ENCODE data around the gene ACTR3C. TPM values are rescaled to one million over a fixed set of nuclear protein-coding genes. Genes with fewer than 3 reads are reported as not detected.

ACTR3C gene
- total and polyA plus RNA-seq, 10 of the 15 experiments (the other 5 are each of a cell fraction or from before 2014, with no cell fraction given), result 2.0 to 10.2 (median 6.3) TPM

DNA sequence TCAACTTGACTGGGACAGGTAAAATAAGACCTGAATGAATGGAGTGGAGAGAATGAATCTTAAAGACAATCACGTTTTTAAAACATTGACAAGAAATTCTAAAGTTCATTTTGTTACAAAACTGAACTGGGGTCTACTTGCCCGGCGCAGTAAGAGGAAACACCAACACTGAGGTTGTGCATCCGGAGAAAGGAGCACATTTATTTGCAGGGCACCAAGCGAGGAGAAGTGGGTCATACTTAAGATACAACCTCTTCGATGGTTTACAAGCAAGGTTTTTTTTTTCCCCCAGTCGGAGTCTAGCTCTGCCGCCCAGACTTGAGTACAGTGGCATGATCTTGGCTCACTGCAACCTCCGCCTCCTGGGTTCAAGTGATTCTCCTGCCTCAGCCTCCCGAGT is 41.8 kb upstream of the ACTR3C start:
- no peak overlapping the region for H3K9ac ChIP-seq (ENCODE audit: control insufficient read depth, insufficient read depth, low read length)
- no peak overlapping the region for H2AFZ ChIP-seq (ENCODE audit: control insufficient read depth, low read depth, low read length)
- H3K27ac ChIP-seq (ENCODE audit: control insufficient read depth, insufficient read depth), result no peak overlapping the region
- BruUV-seq (replicated peaks), result no TSS peak
- no peaks in the 10 kb centered on the region for H4K20me1 ChIP-seq (ENCODE audit: control insufficient read depth, insufficient read depth)
- H3K4me2 ChIP-seq (ENCODE audit: control insufficient read depth, insufficient read depth), result no peak overlapping the region
- no peaks in the 10 kb centered on the region for H3K9me3 ChIP-seq (replicated peaks; ENCODE audit: control insufficient read depth, insufficient read depth, low read length)
- DNase-seq (ENCODE audit: low read depth, low spot score) (no peak), FAIRE-seq (no peak), ATAC-seq (no peak)
- SMC1A ChIA-PET (ENCODE audit: uncharacterized antibody, unreplicated experiment), result interaction anchor here (0.9 to 5.6 kb wide), 6 partner anchors 8 to 41 kb away, joined by 3 to 41 read pairs (median 11); a partner anchor contains a TSS
- WGBS (ENCODE audit: insufficient coverage, insufficient replicate concordance, low lambda C conversion rate, missing lambda C conversion rate), result 94% methylated on average over 10 of the region's 10 CpGs
- intact Hi-C loops (cut with micrococcal nuclease; ENCODE audit: unreplicated experiment) (no loop called here), in situ Hi-C loops (cut with MboI) (no loop called here)
- H3K79me2 ChIP-seq (ENCODE audit: control insufficient read depth, insufficient read depth, low read length), result peaks cover 26% of the 10 kb centered on the region
- CTCF ChIA-PET, result interaction anchor here (1.4 to 7.7 kb wide), 6 partner anchors 8 to 68 kb away, joined by 5 to 70 read pairs (median 9); a partner anchor contains a TSS
- POLR2A ChIA-PET, result interaction anchor here (1.2 to 2.8 kb wide), 3 partner anchors 10 to 42 kb away, joined by 5 to 36 read pairs (median 11); no protein-coding TSS in a partner anchor
- H3K36me3 ChIP-seq (ENCODE audit: control insufficient read depth in 2 of 2, insufficient read depth in 2 of 2, low read length in 1 of 2), result peaks cover 0 to 6% of the 10 kb centered on the region in 2 experiments; a peak in 3 of 4 replicates
- H3K4me1 ChIP-seq (ENCODE audit: control insufficient read depth, insufficient read depth, low read length), result peaks cover 28% of the 10 kb centered on the region
- RAD21 ChIA-PET (ENCODE audit: unreplicated experiment), result interaction anchor here (0.9 to 3.6 kb wide), 5 partner anchors 9 to 69 kb away, joined by 3 to 33 read pairs (median 5); a partner anchor contains a TSS
- TF ChIP-seq NFYA (IDR thresholded peaks at IDR 0.05; ENCODE audit: borderline replicate concordance, low read depth, low read length) (no peak), JUNB (IDR thresholded peaks at IDR 0.05) (no peak), HDAC6 (IDR thresholded peaks at IDR 0.05; ENCODE audit: unreplicated experiment) (no peak), CBX5 (IDR thresholded peaks at IDR 0.05; ENCODE audit: low read depth) (no peak), ZZZ3 (IDR thresholded peaks at IDR 0.05; ENCODE audit: control insufficient read depth, insufficient read length, low read depth) (no peak), FOXM1 (IDR thresholded peaks at IDR 0.05; ENCODE audit: low read depth, low read length) (no peak), SUZ12 (IDR thresholded peaks at IDR 0.05; ENCODE audit: unreplicated experiment) (no peak), HCFC1 (IDR thresholded peaks at IDR 0.05; ENCODE audit: low read length) (no peak), YBX1 (IDR thresholded peaks at IDR 0.05) (no peak), RELA (IDR thresholded peaks at IDR 0.05; ENCODE audit: borderline replicate concordance, partially characterized antibody) (no peak)
- TF ChIP-seq, protein P1, sequence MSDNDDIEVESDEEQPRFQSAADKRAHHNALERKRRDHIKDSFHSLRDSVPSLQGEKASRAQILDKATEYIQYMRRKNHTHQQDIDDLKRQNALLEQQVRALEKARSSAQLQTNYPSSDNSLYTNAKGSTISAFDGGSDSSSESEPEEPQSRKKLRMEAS (IDR thresholded peaks at IDR 0.05; ENCODE audit: low read depth, low read length), result no peak
- TF ChIP-seq, protein P2, sequence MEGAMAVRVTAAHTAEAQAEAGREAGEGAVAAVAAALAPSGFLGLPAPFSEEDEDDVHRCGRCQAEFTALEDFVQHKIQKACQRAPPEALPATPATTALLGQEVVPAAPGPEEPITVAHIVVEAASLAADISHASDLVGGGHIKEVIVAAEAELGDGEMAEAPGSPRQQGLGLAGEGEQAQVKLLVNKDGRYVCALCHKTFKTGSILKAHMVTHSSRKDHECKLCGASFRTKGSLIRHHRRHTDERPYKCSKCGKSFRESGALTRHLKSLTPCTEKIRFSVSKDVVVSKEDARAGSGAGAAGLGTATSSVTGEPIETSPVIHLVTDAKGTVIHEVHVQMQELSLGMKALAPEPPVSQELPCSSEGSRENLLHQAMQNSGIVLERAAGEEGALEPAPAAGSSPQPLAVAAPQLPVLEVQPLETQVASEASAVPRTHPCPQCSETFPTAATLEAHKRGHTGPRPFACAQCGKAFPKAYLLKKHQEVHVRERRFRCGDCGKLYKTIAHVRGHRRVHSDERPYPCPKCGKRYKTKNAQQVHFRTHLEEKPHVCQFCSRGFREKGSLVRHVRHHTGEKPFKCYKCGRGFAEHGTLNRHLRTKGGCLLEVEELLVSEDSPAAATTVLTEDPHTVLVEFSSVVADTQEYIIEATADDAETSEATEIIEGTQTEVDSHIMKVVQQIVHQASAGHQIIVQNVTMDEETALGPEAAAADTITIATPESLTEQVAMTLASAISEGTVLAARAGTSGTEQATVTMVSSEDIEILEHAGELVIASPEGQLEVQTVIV (IDR thresholded peaks at IDR 0.05; ENCODE audit: borderline replicate concordance, partially characterized antibody), result no peak
- TF ChIP-seq, protein P3, sequence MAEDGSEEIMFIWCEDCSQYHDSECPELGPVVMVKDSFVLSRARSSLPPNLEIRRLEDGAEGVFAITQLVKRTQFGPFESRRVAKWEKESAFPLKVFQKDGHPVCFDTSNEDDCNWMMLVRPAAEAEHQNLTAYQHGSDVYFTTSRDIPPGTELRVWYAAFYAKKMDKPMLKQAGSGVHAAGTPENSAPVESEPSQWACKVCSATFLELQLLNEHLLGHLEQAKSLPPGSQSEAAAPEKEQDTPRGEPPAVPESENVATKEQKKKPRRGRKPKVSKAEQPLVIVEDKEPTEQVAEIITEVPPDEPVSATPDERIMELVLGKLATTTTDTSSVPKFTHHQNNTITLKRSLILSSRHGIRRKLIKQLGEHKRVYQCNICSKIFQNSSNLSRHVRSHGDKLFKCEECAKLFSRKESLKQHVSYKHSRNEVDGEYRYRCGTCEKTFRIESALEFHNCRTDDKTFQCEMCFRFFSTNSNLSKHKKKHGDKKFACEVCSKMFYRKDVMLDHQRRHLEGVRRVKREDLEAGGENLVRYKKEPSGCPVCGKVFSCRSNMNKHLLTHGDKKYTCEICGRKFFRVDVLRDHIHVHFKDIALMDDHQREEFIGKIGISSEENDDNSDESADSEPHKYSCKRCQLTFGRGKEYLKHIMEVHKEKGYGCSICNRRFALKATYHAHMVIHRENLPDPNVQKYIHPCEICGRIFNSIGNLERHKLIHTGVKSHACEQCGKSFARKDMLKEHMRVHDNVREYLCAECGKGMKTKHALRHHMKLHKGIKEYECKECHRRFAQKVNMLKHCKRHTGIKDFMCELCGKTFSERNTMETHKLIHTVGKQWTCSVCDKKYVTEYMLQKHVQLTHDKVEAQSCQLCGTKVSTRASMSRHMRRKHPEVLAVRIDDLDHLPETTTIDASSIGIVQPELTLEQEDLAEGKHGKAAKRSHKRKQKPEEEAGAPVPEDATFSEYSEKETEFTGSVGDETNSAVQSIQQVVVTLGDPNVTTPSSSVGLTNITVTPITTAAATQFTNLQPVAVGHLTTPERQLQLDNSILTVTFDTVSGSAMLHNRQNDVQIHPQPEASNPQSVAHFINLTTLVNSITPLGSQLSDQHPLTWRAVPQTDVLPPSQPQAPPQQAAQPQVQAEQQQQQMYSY (CRISPR knock-in tag; IDR thresholded peaks at IDR 0.05), result no peak
- no peaks in the 10 kb centered on the region for H3K27me3 ChIP-seq (replicated peaks in 1 of 2; ENCODE audit: control insufficient read depth in 2 of 2, insufficient read depth in 2 of 2, low read length in 1 of 2)
- H3K4me3 ChIP-seq, result no peak overlapping the region
